HG03378 (cell line): ENCODE results near the gene MAN2B2.

Experiments
- ATAC-seq: cut with Tn5 transposase; IDR thresholded peaks from one replicate; pipeline ENCODE4 v1.9.1; 2021; ENCODE audit warnings: mild to moderate bottlenecking, moderate library complexity; ENCODE audit not compliant: unreplicated experiment

MAN2B2 gene

DNA sequence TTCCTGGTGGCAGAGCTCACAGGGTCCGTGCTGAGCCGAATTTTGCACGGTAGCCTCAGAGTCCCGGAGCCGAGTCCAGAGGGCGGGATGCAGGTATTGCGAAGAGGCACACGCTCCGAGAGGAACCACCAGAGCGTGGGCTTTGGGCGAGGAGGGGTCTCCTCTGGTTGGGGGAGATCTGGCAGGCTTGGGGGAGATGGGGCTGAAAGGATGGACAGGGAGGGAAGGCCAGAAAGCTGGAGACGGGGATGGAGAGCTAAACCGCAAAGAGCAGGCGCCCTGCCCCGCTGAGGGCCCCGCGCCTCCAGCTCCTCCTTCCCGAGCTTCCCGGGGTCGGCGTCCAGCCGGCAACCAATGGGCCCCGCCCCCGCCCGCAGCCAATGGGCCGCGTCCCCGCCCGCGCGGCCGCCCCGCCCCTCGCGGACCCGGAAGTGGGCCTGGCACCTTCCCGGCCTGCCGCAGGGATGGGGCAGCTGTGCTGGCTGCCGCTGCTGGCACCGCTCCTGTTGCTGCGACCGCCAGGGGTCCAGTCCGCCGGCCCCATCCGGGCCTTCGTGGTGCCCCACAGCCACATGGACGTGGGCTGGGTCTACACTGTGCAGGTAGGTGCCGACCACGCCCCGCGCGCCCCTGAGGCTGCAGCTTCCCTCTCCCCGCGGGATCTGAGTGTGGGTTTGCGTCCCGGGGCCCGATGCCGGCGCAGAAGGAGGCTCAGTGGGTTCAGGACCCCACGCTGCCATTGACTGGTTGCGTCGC, at the start of gene MAN2B2:
Gene MAN2B2 (plus strand): TSS at position 443 of the 756 bp plus-strand sequence. CDS start 22 bp downstream, at position 465.
- ATAC-seq = peak; percentile 62

DNA sequence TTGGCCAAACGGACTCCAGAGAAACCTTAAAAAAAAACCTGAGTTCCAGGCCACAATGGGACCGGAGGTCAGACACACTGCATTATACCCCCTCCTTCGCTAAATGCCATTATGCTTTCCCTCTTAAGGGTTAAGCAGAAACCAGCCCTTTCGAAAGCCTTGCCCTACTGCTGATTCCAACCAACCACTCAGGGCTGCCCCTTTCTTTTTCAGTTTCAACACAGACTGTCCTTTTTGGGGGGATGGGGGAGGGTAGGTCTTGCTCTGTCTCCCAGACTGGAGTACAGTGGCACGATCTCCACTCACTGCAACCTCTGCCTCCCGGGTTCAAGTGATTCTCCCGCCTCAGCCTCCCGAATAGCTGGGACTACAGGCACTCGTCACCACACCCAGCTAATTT, 49.5 kb upstream of the MAN2B2 start:
- no peak for ATAC-seq

DNA sequence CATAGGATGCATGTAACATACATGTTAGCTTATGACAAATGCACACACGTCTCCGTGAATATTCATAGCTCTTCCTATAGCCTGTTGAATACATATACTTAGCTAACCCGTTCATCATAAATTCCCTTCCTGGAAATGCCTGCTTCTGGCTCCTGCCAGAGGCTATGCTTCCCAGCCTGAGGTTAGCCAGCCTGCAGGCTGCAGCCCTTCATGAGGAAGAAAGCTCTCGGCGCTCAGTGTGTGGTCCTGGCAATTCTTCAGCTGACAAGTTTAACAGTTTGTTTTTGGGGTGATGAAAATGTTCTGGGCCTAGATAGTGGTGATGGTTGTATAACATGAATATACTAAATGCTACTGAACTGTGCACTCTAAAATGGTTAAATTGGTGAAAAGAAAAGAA, 48.8 kb upstream of the MAN2B2 start:
- ATAC-seq = no peak

DNA sequence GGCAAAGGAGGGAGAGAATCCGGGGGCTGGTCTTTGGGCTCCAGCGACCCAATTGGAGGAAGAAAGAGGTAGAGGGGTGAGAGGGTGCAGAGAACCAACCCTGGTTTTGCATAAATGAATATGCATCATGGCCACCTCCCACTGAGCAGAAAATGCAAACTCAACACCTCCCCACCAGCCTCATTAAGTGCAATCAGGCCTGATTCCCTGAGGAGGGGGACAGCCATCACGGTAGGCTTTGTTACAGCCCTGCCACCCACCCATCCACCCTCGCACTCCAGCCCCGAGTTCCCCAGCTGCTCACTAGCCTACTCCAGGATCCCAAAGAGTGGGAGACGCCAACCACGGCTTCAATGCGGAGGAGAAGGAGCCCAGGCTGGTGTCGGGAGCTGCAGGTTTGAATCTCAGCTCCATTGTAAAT, 48.3 kb upstream of the MAN2B2 start:
- no peak for ATAC-seq

DNA sequence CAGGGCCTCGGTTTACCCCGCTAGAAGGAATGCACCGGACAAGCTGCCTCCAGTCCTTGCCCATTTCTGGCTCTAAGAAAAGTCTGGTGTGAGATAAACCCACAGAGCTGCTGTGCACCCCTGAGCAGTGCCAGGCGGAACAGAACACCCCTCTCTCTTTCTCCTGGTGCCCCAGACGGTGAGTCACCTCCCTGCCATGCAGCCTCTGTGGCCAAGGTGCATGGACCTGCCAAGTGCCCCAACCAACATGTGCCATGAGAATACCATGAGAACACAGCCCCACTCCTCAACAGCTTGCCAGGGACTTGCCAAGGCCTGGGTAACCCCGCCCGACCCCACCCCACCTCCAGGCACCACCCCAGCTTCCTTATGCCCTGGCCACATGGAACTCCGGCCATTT, 47.7 kb upstream of the MAN2B2 start:
- ATAC-seq = no peak

DNA sequence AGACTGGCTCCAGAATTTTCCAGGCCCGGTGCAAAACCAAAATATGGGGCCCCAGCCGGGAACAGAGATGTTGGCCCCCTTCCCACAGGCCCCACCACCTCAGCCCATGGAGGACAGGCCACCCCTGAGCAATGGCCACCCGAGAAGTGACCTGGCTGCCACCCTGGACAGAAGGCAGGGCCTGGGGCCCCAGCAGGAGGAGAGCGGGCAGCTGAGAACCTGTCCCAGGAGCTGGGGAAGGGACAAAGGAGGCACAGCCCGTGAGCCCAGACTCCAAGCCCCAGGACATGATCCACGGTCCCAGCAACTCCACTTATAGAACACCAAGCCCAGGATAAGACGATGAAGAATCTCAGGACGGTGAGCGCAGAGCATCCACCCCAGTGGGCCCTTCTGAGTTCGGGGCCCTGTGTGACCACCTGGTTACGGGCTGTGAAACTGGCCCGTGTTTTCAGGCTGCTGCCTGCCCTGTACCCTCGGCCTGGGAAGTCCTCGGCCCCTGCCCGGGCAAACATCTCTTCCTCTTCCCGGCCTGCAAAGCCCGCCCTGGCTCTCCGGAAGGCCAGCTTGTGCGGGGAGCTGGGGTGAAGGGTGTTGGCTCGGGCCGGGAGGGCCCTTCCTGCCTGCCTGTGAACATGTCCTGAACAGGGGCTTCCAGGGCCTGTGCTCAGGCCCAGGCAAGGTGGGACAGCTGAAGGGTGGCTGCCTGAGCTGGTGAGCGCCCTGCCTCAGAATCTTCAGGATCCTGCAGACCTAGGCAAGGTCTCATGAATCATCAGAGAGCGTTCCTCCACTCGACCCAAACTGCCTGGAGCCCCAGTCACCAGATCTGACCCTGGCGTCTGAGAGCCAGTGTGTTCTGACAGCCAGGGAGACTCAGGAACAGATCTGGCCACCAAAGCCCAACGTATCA, 47.0 kb upstream of the MAN2B2 start:
- no peak for ATAC-seq

DNA sequence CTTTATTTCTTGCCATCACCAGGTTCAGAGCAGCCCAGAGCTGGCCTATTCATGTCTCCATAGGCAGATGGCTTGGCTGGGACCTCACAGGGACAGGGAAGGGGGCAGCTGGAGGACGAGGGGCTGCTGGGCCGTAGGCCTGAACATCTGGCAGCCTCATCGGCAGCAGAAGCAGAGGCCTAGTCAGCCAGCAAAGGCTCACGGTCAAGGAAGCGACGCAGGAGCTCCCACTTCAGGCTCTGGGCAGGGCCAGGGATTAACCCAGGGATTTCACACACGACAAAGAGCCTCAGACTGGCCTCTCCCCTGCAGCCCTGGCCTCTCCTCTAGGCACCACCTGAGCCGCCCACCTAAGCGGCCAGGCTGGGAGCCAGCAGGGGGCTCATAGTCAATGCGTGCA, 46.0 kb upstream of the MAN2B2 start:
- no peak for ATAC-seq

DNA sequence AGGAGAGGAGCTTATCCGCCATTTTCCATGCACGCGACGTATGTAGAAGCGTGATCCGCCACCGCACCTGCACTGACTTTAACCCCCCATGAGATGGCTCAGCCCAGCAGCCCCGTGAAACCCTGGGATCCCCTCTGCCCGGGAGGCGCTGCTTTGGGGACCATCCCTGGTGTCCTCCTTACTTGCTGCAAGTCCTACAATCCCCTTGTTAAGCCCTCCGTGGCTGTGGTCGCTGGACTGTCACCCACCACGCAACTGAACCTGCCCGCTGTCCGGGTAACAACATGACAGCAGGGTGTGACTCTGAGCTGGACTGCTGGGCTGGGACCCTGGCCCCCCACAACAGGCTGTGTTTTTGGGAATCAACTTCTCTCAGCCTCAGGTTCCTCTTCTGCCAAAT, 44.7 kb upstream of the MAN2B2 start:
- ATAC-seq = no peak

DNA sequence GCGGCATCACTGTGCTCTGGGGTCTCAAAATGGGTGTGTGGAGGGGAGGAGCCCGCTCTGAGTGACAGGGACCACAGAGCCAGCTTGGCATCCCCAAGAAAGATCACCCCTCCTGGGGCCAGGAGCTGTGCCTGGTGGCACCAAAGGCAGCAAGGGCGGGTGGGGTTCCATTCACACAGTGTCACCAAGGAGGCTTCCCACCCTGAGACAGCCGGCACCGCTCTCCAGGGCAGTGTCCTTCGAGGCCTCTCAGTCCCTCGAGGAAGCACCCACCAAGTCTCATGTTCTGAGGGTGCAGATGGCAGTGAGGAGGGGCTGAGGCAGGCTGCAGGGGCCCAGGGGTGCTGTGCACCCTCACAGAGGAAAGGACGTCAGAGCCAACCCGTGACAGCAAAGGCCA, 44.0 kb upstream of the MAN2B2 start:
- ATAC-seq = no peak

DNA sequence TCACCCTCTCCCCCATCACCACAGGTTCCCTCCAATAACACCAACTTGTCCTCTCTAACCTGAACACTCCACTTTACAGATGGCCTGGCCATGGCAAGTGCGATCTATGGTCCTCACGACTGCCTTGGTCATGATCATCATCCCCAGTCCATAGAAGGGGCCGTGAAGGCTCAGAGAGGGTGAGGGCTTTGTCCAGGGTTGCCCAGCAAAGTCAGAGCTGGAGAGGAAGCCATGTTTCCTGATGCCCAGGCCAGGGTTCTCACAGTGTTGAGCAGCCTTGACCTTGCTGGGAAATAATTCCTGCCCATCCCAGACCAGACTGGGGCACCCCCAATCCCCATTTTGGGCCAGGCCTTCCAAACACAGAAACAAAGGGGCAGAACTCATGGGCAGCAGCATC, 42.9 kb upstream of the MAN2B2 start:
- no peak for ATAC-seq

DNA sequence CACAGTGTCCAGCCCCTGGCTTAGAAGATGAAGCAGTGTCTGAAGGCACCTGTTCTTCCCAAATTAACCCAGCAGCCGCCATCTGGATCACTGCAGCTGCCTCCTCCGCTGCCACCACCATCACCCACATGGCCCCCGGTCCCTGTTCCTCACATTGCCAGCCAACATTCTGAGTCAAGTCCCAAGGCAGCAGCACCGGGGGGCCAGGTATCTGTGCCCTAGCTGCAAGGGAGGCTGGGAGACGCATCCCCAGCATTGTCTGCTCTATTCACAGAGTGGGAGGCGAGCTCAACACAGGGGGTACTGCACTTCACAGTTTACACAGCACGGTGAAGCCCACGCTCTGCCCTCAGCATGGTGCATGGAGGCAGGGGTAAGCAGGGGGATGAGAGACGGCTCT, 42.3 kb upstream of the MAN2B2 start:
- ATAC-seq = no peak

DNA sequence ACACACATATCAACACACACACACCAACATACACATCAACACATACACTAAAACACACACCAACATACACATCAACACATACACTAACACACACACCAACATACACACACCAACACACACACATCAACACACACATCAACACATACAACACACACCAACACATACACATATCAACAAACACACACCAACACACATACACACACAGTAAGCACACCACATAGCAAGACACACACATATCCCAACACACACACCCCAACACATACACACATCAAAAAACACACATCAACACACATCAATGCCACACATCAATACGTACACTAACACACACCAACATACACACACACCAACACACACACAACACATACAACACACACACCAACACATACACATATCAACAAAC, 40.9 kb upstream of the MAN2B2 start:
- no peak for ATAC-seq

DNA sequence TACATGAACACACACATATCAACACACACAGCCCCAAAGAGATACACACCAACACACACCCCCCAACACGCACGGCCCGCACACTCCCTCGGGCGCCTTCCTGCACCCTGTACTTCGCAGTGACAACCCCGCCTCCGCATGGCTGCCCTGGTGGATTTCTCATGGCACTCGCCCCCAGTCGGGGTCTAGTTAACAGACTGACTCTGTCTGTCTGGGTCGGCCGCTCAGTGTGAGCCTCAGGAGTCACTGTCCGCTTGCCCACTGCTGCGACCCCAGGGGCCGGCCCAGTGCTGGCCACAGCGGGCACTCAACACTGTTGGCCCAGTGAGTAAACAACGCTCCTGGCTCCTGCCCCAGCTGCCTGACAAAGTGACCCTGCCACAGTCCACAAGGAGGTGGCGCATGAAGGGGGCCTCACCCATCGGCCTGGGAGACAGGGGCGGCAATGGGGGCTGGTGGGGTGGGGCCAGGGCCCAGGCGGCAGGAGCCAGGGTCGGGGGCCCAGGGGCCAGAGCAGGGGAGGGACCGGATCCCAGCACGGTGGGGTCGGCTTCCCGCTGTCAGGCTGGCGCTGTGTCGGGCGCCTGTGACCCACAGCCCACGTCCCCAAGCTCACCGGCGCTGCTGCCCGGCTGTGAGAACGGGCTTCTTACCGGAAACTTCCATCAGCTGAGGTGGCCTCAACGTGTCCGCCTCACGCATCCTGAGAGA, 40.2 kb upstream of the MAN2B2 start:
- no peak for ATAC-seq

DNA sequence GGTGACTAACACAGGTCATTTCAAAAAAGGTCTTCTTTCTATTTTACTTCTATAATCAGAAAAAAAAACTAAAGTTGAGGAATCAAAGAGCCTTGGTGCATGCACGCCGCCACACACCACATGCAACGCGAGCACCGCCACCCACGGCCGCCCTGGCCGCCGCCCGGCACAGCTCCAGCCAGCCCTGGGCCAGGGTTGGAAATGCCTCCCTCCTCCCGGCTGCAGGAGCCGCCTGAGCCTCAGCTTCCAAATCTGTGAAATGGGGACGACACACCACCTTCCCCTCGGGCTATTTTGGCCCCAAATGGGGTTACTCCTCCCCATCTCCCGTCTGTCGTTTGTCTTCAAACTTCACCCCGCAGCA, 39.7 kb upstream of the MAN2B2 start:
- ATAC-seq = no peak

DNA sequence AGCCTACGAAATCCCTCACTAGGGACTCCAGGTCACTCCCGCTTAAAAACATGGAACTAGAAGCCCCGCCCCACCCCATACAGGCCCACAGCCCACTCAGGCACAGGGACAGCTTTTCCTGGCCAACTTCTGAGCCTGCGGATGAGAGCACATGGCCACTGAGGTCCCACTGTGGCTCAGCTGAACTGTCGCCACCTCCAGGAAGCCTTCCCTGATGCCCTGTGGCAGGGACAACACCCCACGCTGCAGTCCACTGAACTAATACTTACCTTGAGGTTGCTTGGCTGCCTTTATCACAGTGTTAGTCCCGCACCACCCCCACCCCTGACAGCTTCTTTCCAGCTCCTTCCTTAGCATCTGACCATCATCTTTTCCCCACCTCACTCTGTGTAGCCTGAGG, 39.3 kb upstream of the MAN2B2 start:
- no peak for ATAC-seq

DNA sequence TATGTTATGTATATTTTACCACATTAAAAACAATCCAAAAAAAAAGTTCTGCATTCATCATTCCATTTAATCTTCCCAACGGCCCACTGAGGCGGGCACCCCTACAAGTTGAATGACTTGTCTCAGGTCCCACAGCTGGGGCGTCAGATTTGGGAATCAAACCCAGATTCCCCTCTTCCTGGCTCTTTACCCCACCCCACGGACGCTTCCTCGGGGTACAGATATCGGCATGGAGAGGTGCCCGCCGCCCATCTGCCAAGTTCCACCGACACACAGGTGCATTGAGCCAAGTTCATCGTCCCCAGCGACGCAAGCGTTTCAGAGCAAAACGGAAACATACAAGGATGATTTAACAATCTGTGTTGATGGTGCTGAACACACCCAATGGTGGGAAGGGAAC, 36.9 kb upstream of the MAN2B2 start:
- no peak for ATAC-seq

DNA sequence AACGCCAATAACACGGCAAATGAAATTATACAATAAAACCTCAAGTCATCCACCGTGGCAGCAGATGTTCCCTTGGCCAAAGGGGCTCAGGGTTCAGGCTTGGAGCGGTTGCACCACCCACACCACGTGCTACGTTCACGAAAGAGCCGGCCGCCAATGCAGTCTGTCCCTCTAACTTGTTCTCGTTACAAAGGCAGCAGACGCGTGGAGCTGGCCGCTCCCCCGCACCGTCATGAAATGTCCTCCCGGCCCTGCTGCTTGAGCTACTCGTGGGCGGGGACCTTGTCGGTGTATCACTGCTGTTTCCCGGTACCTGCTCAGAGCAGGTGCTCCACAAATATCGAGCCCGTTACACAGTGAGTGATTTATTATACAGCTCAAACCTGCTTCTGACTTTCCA, 36.4 kb upstream of the MAN2B2 start:
- ATAC-seq = no peak

DNA sequence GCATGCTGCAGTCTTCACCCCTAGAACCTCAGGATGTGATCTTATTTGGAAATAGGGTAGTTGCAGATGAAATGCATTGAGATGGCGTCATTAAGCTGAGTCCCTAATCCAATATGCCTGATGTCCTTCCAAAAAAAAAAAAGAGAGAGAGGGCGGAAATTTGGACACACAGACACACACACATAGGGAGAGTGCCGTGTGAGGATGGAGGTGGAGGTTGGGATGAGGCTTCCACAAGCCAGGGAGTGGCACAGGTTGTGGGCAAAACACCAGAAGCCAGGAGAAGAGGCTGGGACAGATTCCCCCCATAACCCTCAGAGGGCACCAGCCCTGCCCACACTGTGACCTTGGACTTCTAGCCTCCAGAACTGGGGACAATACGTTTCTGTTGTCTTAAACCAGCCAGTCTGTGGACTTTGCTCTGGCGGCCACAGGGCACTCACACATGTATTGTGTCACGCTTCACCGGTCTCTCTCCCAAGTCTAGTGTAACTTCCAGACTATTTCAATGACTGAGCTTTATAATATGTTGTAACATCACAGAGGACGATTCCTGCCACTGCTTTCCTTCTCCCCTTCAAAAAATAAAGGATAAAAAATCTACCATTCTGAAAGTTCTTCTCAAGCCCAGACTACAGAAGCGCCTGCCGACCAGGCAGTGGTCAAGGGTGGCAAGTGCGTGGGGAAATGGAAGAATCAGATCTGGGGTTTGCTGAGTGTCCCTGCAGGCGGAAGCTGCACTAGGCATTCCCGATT, 35.8 kb upstream of the MAN2B2 start:
- no peak for ATAC-seq

DNA sequence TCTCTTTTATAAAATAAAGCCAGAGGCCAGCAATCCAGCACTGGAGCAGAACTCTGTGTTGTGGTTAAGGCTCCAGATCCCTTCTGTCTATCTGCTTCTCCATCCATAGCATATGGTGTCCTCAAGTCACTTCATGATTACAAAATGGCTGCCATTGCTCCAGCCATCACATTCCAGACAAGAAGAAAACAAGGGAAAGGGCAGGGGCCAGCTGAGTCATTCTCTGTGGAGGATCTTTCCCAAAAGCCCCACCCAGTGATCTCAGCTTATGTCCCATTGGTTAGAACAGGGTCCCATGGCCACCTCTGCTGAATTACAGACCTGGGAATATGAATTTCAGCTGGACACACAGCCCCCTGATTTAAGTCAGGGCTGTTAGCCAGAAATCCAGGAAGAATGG, 34.1 kb upstream of the MAN2B2 start:
- ATAC-seq = no peak

DNA sequence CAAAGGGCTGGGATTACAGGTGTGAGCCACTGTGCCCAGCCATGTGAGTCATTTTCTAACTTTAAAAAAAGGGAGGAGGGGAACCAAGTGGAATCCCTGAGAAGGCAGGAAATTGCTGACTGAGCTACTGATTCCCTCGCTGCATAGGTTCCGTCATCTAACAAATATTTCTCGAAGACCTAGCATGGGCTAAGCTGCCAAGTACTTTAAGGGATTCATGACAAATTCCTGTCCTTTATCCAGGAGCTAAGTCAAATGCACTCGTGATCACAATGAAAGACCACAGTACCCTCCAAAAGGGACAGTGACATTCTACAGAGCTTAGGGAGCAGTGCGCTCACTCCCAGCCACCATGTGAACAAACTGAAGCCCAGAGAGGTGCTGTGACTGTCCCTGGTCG, 33.2 kb upstream of the MAN2B2 start:
- no peak for ATAC-seq

DNA sequence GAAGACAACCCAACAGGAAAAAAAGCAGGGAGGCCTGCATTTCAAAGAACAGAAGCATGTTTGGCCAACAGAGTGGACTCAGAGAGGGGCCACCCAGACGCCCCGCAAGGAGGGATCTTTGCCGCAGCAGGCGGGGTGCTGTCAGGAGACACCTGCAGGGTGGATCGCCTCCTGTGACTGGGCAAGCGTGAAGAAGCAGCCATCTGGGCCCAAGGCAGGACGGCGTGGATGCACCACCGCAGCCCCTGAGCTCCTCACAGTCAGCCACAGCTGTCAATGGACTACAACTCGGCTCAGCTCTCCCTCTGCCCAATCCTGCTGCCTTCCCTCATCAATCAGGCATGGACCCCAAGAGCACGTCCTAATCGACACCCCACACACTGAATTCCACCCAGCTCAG, 32.0 kb upstream of the MAN2B2 start:
- no peak for ATAC-seq
